AG09319 (cell line): ENCODE measurements around the gene ACE.

ENCODE experiments used
- DNase-seq: peaks from one replicate; pipeline ENCODE4 v3.0.0-alpha.2; 2010; ENCODE audit warnings: low read depth; ENCODE audit errors: extremely low read depth
- CTCF ChIP-seq: IDR thresholded peaks from 2 replicates; pipeline ENCODE4 v1.5.1; 2011; ENCODE audit warnings: low read depth, mild to moderate bottlenecking, inconsistent platforms, low read length, moderate library complexity

ACE gene

GRCh38 chr17:63445065-63445464 lies 31.8 kb upstream of the ACE start:
- no peak for TF ChIP-seq CTCF
- DNase-seq: no peak

- DNase-seq: no peak
- no peak for TF ChIP-seq CTCF
These were observed 31.3 kb upstream of the ACE start for GRCh38 chr17:63445571-63445953.

- peak; percentile 17 for TF ChIP-seq CTCF
- DNase-seq: no peak
These were observed 30.7 kb upstream of the ACE start, which contains the start of gene CYB561 for GRCh38 chr17:63445954-63446752. CYB561 (minus strand) TSS chr17:63446306; CDS start chr17:63437547, 8,759 bp downstream.

GRCh38 chr17:63446753-63447470 lies 29.9 kb upstream of the ACE start:
- DNase-seq: peak; percentile 40
- peak; percentile 39 for TF ChIP-seq CTCF

GRCh38 chr17:63447471-63448009 lies 29.3 kb upstream of the ACE start:
- DNase-seq: no peak
- TF ChIP-seq CTCF: no peak

GRCh38 chr17:63448655-63449054 lies 28.2 kb upstream of the ACE start:
- DNase-seq: no peak
- TF ChIP-seq CTCF: no peak

- TF ChIP-seq CTCF: no peak
- DNase-seq: no peak
These were observed 26.3 kb upstream of the ACE start for GRCh38 chr17:63450551-63450950.
